WERI-Rb-1 (cell line): ENCODE data around the gene RTRAF.

Experiments used
- DNase-seq: peaks from one replicate; pipeline ENCODE4 v3.0.0-alpha.2; 2020
- H3K27ac ChIP-seq: fragments of 250-450 bp; sonication (Bioruptor Pico); 2 replicates; pipeline ENCODE4 v1.5.1; 2020; ENCODE audit warnings: mild to moderate bottlenecking, moderate library complexity
- H3K27me3 ChIP-seq: fragments of 250-450 bp; sonication (Bioruptor Pico); 2 replicates; pipeline ENCODE4 v1.5.1; 2021; ENCODE audit warnings: mild to moderate bottlenecking, low read depth, moderate library complexity; ENCODE audit not compliant: insufficient read depth, severe bottlenecking
- H3K36me3 ChIP-seq: fragments of 250-450 bp; sonication (Bioruptor Pico); 2 replicates; pipeline ENCODE4 v1.5.1; 2020; ENCODE audit warnings: mild to moderate bottlenecking, moderate library complexity
- H3K4me3 ChIP-seq: 2 replicates; pipeline ENCODE4 v1.5.1; 2011; ENCODE audit warnings: low read depth, mild to moderate bottlenecking, control low read depth, low read length
- H3K9me3 ChIP-seq: fragments of 250-450 bp; sonication (Bioruptor Pico); 2 replicates; pipeline ENCODE4 v1.5.1; 2021; ENCODE audit warnings: mild to moderate bottlenecking, moderate library complexity; ENCODE audit not compliant: severe bottlenecking
- CTCF ChIP-seq: IDR thresholded peaks from 2 replicates; pipeline ENCODE4 v1.5.1; 2011; ENCODE audit warnings: low read depth, mild to moderate bottlenecking, control low read depth, inconsistent platforms, low read length

The RTRAF gene

GRCh38 chr14:51979088-51979709, 10.1 kb upstream of the RTRAF start:
- DNase-seq, result peak; percentile 78
- Histone ChIP-seq H3K9me3 (no peaks in the 10 kb centered on the region), H3K36me3 (no peaks in the 10 kb centered on the region), H3K4me3 (no peak overlapping the region), H3K27ac (no peak overlapping the region), H3K27me3 (no peaks in the 10 kb centered on the region)
- peak; percentile 81 for TF ChIP-seq CTCF

- Histone ChIP-seq H3K4me3 (no peak overlapping the region), H3K27ac (no peak overlapping the region), H3K36me3 (no peaks in the 10 kb centered on the region), H3K27me3 (no peaks in the 10 kb centered on the region), H3K9me3 (no peaks in the 10 kb centered on the region)
- no peak for TF ChIP-seq CTCF
- no peak for DNase-seq
Measured at GRCh38 chr14:51981218-51981854, 8.0 kb upstream of the RTRAF start.

GRCh38 chr14:51988221-51988620, 1.1 kb upstream of the RTRAF start:
- Histone ChIP-seq H3K27ac (peak overlapping the region; percentile 92), H3K36me3 (peaks cover 24% of the 10 kb centered on the region), H3K27me3 (no peaks in the 10 kb centered on the region), H3K9me3 (no peaks in the 10 kb centered on the region), H3K4me3 (peak overlapping the region; percentile 81)
- TF ChIP-seq CTCF, result no peak
- no peak for DNase-seq

GRCh38 chr14:51990488-51990887, 1.1 kb downstream of the RTRAF start:
- no peak overlapping the region; the same call in 1 of the 2 replicates for H3K27ac ChIP-seq
- no peaks in the 10 kb centered on the region for H3K27me3 ChIP-seq
- peaks cover 46% of the 10 kb centered on the region for H3K36me3 ChIP-seq
- no peak for TF ChIP-seq CTCF
- H3K4me3 ChIP-seq, result peak overlapping the region; percentile 81
- DNase-seq, result no peak
- H3K9me3 ChIP-seq, result no peaks in the 10 kb centered on the region

GRCh38 chr14:51993285-51993920, 4.1 kb downstream of the RTRAF start:
- H3K36me3 ChIP-seq, result peaks cover 63% of the 10 kb centered on the region
- H3K27ac ChIP-seq, result no peak overlapping the region
- TF ChIP-seq CTCF, result no peak
- H3K27me3 ChIP-seq, result no peaks in the 10 kb centered on the region
- DNase-seq, result no peak
- H3K4me3 ChIP-seq, result no peak overlapping the region
- no peaks in the 10 kb centered on the region for H3K9me3 ChIP-seq
